ENCODE measurements around the gene C17orf58.
"Not testable (repeated sequence)": the region's sequence is repeated elsewhere in the genome, so short reads cannot be mapped to it uniquely, and the experiment has no call there.

Gene C17orf58

GRCh38 chr17:68020791-68021190 lies 24.5 kb upstream of the C17orf58 start:
- peak overlapping the region; percentile 66 for H3K27ac ChIP-seq (ENCODE audit: low read depth, low read length, severe bottlenecking)
- not testable (repeated sequence) for H3K4me1 ChIP-seq (ENCODE audit: control insufficient read depth, insufficient read depth, low read length, poor library complexity, severe bottlenecking); H3K9me3 ChIP-seq (ENCODE audit: control insufficient read depth, low read length); H3K36me3 ChIP-seq (ENCODE audit: control insufficient read depth, insufficient read depth, low read length)
- peak overlapping the region; percentile 53 for H3K4me3 ChIP-seq (ENCODE audit: extremely low read depth, insufficient read depth, low read length, poor library complexity, severe bottlenecking)
- whole genome bisulfite sequencing, 2 experiments (ENCODE audit: insufficient coverage in 2 of 2) = 91 to 95% methylated on average over 11 of the region's 13 CpGs

- Histone ChIP-seq H3K36me3 (ENCODE audit: control insufficient read depth, insufficient read depth, low read length) (no peaks in the 10 kb centered on the region), H3K4me1 (ENCODE audit: control insufficient read depth, insufficient read depth, low read length, poor library complexity, severe bottlenecking) (no peaks in the 10 kb centered on the region), H3K9me3 (ENCODE audit: control insufficient read depth, low read length) (no peaks in the 10 kb centered on the region), H3K4me3 (ENCODE audit: extremely low read depth, insufficient read depth, low read length, poor library complexity, severe bottlenecking) (peak overlapping the region; percentile 53), H3K27ac (ENCODE audit: low read depth, low read length, severe bottlenecking) (peak overlapping the region; percentile 66)
- WGBS, 2 experiments (ENCODE audit: insufficient coverage in 2 of 2) = 0 to 20% methylated on average over 1 to 6 of the region's 12 CpGs
Measured at GRCh38 chr17:68020409-68020756, 24.1 kb upstream of the C17orf58 start.

- H3K36me3 ChIP-seq (ENCODE audit: control insufficient read depth, insufficient read depth, low read length) = no peaks in the 10 kb centered on the region
- H3K9me3 ChIP-seq (ENCODE audit: control insufficient read depth, low read length) = no peaks in the 10 kb centered on the region
- H3K4me1 ChIP-seq (ENCODE audit: control insufficient read depth, insufficient read depth, low read length, poor library complexity, severe bottlenecking) = no peaks in the 10 kb centered on the region
- peak overlapping the region; percentile 66 for H3K27ac ChIP-seq (ENCODE audit: low read depth, low read length, severe bottlenecking)
- H3K4me3 ChIP-seq (ENCODE audit: extremely low read depth, insufficient read depth, low read length, poor library complexity, severe bottlenecking) = peak overlapping the region; percentile 53
- WGBS, 2 experiments (ENCODE audit: insufficient coverage in 2 of 2) = 2% methylated on average over 44 to 49 of the region's 51 CpGs
Measured at GRCh38 chr17:68019675-68020408, 23.6 kb upstream of the C17orf58 start.

- Histone ChIP-seq H3K36me3 (ENCODE audit: control insufficient read depth, insufficient read depth, low read length) (no peaks in the 10 kb centered on the region), H3K9me3 (ENCODE audit: control insufficient read depth, low read length) (no peaks in the 10 kb centered on the region), H3K4me3 (ENCODE audit: extremely low read depth, insufficient read depth, low read length, poor library complexity, severe bottlenecking) (no peak overlapping the region), H3K4me1 (ENCODE audit: control insufficient read depth, insufficient read depth, low read length, poor library complexity, severe bottlenecking) (no peaks in the 10 kb centered on the region), H3K27ac (ENCODE audit: low read depth, low read length, severe bottlenecking) (no peak overlapping the region)
- WGBS, 2 experiments (ENCODE audit: insufficient coverage in 2 of 2) = 85% methylated on average over 4 of the region's 9 CpGs; no CpG with 5 or more reads in 1 of the 2 experiments
Measured at GRCh38 chr17:68019336-68019674, 23.0 kb upstream of the C17orf58 start.

GRCh38 chr17:68018493-68018892 lies 22.2 kb upstream of the C17orf58 start:
- not testable (repeated sequence) for H3K9me3 ChIP-seq (ENCODE audit: control insufficient read depth, low read length); H3K27ac ChIP-seq (ENCODE audit: low read depth, low read length, severe bottlenecking); H3K36me3 ChIP-seq (ENCODE audit: control insufficient read depth, insufficient read depth, low read length); H3K4me1 ChIP-seq (ENCODE audit: control insufficient read depth, insufficient read depth, low read length, poor library complexity, severe bottlenecking); H3K4me3 ChIP-seq (ENCODE audit: extremely low read depth, insufficient read depth, low read length, poor library complexity, severe bottlenecking)
- 94% methylated on average over 18 to 21 of the region's 21 CpGs for WGBS, 2 experiments (ENCODE audit: insufficient coverage in 2 of 2)

GRCh38 chr17:68016838-68017237 lies 20.6 kb upstream of the C17orf58 start:
- no peaks in the 10 kb centered on the region for H3K4me1 ChIP-seq (ENCODE audit: control insufficient read depth, insufficient read depth, low read length, poor library complexity, severe bottlenecking)
- H3K4me3 ChIP-seq (ENCODE audit: extremely low read depth, insufficient read depth, low read length, poor library complexity, severe bottlenecking) = no peak overlapping the region
- WGBS, 2 experiments (ENCODE audit: insufficient coverage in 2 of 2) = 67% methylated on average over 1 of the region's 2 CpGs; no CpG with 5 or more reads in 1 of the 2 experiments
- H3K9me3 ChIP-seq (ENCODE audit: control insufficient read depth, low read length) = no peaks in the 10 kb centered on the region
- H3K27ac ChIP-seq (ENCODE audit: low read depth, low read length, severe bottlenecking) = no peak overlapping the region
- H3K36me3 ChIP-seq (ENCODE audit: control insufficient read depth, insufficient read depth, low read length) = no peaks in the 10 kb centered on the region

- Histone ChIP-seq H3K4me3 (ENCODE audit: extremely low read depth, insufficient read depth, low read length, poor library complexity, severe bottlenecking) (no peak overlapping the region), H3K4me1 (ENCODE audit: control insufficient read depth, insufficient read depth, low read length, poor library complexity, severe bottlenecking) (no peaks in the 10 kb centered on the region), H3K9me3 (ENCODE audit: control insufficient read depth, low read length) (no peaks in the 10 kb centered on the region), H3K27ac (ENCODE audit: low read depth, low read length, severe bottlenecking) (no peak overlapping the region), H3K36me3 (ENCODE audit: control insufficient read depth, insufficient read depth, low read length) (no peaks in the 10 kb centered on the region)
- WGBS, 2 experiments (ENCODE audit: insufficient coverage in 2 of 2) = 87 to 89% methylated on average over 10 to 11 of the region's 11 CpGs
Measured at GRCh38 chr17:68015081-68015723, 18.9 kb upstream of the C17orf58 start.

- H3K9me3 ChIP-seq (ENCODE audit: control insufficient read depth, low read length) = no peaks in the 10 kb centered on the region
- no peak overlapping the region for H3K27ac ChIP-seq (ENCODE audit: low read depth, low read length, severe bottlenecking)
- no peak overlapping the region for H3K4me3 ChIP-seq (ENCODE audit: extremely low read depth, insufficient read depth, low read length, poor library complexity, severe bottlenecking)
- no peaks in the 10 kb centered on the region for H3K4me1 ChIP-seq (ENCODE audit: control insufficient read depth, insufficient read depth, low read length, poor library complexity, severe bottlenecking)
- no peaks in the 10 kb centered on the region for H3K36me3 ChIP-seq (ENCODE audit: control insufficient read depth, insufficient read depth, low read length)
Measured at GRCh38 chr17:68013385-68013784, 17.1 kb upstream of the C17orf58 start.

GRCh38 chr17:68011199-68011665 lies 15.0 kb upstream of the C17orf58 start:
- H3K27ac ChIP-seq (ENCODE audit: low read depth, low read length, severe bottlenecking) = no peak overlapping the region

GRCh38 chr17:68006797-68007196 lies 10.5 kb upstream of the C17orf58 start:
- H3K9me3 ChIP-seq (ENCODE audit: control insufficient read depth, low read length) = no peaks in the 10 kb centered on the region
- H3K4me1 ChIP-seq (ENCODE audit: control insufficient read depth, insufficient read depth, low read length, poor library complexity, severe bottlenecking) = no peaks in the 10 kb centered on the region
- no peak overlapping the region for H3K4me3 ChIP-seq (ENCODE audit: extremely low read depth, insufficient read depth, low read length, poor library complexity, severe bottlenecking)
- H3K27ac ChIP-seq (ENCODE audit: low read depth, low read length, severe bottlenecking) = no peak overlapping the region
- H3K36me3 ChIP-seq (ENCODE audit: control insufficient read depth, insufficient read depth, low read length) = no peaks in the 10 kb centered on the region
- 78% methylated on average over 1 of the region's 6 CpGs for WGBS, 2 experiments (ENCODE audit: insufficient coverage in 2 of 2)

More at GRCh38 chr17:68011199-68011665, 15.0 kb upstream of the C17orf58 start:
- 62 to 63% methylated on average over 11 to 16 of the region's 20 CpGs for WGBS, 2 experiments (ENCODE audit: insufficient coverage in 2 of 2)
- Histone ChIP-seq H3K4me3 (ENCODE audit: extremely low read depth, insufficient read depth, low read length, poor library complexity, severe bottlenecking) (peak overlapping the region; percentile 1), H3K4me1 (ENCODE audit: control insufficient read depth, insufficient read depth, low read length, poor library complexity, severe bottlenecking) (no peaks in the 10 kb centered on the region), H3K36me3 (ENCODE audit: control insufficient read depth, insufficient read depth, low read length) (no peaks in the 10 kb centered on the region), H3K9me3 (ENCODE audit: control insufficient read depth, low read length) (no peaks in the 10 kb centered on the region)

- H3K27ac ChIP-seq (ENCODE audit: low read depth, low read length, severe bottlenecking) = no peak overlapping the region
- H3K9me3 ChIP-seq (ENCODE audit: control insufficient read depth, low read length) = no peaks in the 10 kb centered on the region
- 100% methylated on average over 1 of the region's 3 CpGs; no CpG with 5 or more reads in 1 of the 2 experiments for WGBS, 2 experiments (ENCODE audit: insufficient coverage in 2 of 2)
- no peaks in the 10 kb centered on the region for H3K36me3 ChIP-seq (ENCODE audit: control insufficient read depth, insufficient read depth, low read length)
- H3K4me3 ChIP-seq (ENCODE audit: extremely low read depth, insufficient read depth, low read length, poor library complexity, severe bottlenecking) = no peak overlapping the region
- H3K4me1 ChIP-seq (ENCODE audit: control insufficient read depth, insufficient read depth, low read length, poor library complexity, severe bottlenecking) = peaks cover 3% of the 10 kb centered on the region
Measured at GRCh38 chr17:68004201-68004600, 7.9 kb upstream of the C17orf58 start.
